Measurements from ENCODE around the gene BOC.
A peak's percentile ranks its signal among the peaks of the same experiment; 100 is the strongest.

BOC gene

DNA sequence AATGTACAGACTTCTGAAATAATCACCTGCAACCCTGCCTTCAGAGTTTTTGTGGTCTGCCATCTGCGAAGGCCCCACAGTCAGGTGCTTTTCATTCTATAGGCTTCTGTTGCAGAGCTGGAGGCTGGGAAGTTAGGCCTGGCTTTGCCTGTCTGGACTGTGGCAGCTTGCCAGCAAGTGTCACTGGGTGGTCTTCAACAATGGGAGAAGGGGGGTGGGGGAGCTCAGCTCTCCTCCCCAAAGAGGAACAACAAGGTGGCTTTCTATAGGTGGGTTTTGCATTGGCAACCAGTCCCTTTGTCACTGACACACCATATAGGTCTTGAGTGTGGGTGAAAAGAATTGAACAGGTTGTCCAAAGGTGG is 7.3 kb downstream of the BOC start:
- no peaks in the 10 kb centered on the region for H3K9me3 Mint-ChIP-seq
- peaks cover 83% of the 10 kb centered on the region for H3K36me3 Mint-ChIP-seq (ENCODE audit: low read depth)
- peak overlapping the region; percentile 70 to 78 (median 78) for H3K27ac Mint-ChIP-seq
- H3K4me1 Mint-ChIP-seq: peaks cover 90% of the 10 kb centered on the region
- no peaks in the 10 kb centered on the region for H3K27me3 Mint-ChIP-seq (ENCODE audit: low read depth)
- H3K4me3 Mint-ChIP-seq: peak overlapping the region; percentile 1 to 62 (median 10)
- TF ChIP-seq, protein P1, sequence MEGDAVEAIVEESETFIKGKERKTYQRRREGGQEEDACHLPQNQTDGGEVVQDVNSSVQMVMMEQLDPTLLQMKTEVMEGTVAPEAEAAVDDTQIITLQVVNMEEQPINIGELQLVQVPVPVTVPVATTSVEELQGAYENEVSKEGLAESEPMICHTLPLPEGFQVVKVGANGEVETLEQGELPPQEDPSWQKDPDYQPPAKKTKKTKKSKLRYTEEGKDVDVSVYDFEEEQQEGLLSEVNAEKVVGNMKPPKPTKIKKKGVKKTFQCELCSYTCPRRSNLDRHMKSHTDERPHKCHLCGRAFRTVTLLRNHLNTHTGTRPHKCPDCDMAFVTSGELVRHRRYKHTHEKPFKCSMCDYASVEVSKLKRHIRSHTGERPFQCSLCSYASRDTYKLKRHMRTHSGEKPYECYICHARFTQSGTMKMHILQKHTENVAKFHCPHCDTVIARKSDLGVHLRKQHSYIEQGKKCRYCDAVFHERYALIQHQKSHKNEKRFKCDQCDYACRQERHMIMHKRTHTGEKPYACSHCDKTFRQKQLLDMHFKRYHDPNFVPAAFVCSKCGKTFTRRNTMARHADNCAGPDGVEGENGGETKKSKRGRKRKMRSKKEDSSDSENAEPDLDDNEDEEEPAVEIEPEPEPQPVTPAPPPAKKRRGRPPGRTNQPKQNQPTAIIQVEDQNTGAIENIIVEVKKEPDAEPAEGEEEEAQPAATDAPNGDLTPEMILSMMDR (IDR thresholded peaks at IDR 0.05; ENCODE audit: unreplicated experiment in 3 of 3): no peak

DNA sequence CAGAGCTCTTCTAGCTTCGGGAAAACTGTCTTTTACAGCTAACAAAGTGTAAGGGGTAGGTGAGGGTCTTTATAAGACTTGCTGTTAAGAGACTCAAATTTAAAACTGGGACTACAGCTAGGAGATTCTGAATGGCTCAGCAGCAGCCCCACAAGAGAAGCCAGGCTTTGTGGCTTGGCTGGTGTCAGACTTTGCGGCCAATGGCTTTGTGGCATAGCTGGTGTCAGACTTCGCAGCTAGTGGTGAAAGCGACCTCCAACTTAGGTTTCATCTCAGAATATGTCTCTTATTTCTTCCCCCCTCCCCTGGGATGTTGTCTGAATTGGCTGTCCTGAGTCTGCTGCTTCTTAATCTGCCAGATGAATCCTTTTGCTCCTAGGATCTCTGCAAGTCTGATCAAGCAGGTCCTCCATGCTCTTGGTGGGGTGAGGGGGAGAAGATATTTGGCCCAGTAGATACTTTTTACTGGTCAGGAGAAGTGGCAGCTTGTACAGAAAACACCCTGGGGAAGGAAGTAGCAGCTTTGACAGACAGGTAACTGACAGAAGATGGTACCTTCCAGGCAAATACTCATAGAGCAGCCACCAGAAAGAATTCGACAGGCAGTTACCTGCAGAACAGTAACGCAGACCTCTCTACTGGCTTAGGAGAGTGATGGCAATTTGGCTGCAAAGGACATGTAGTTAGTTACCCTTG is 8.4 kb downstream of the BOC start:
- H3K27me3 Mint-ChIP-seq (ENCODE audit: low read depth): no peaks in the 10 kb centered on the region
- H3K4me1 Mint-ChIP-seq: peaks cover 89% of the 10 kb centered on the region
- TF ChIP-seq, protein P1 (IDR thresholded peaks at IDR 0.05; ENCODE audit: unreplicated experiment in 3 of 3): no peak
- H3K9me3 Mint-ChIP-seq: no peaks in the 10 kb centered on the region
- H3K36me3 Mint-ChIP-seq (ENCODE audit: low read depth): peaks cover 90% of the 10 kb centered on the region
- H3K4me3 Mint-ChIP-seq: peak overlapping the region in 1 of 3 experiments; percentile 14
- peak overlapping the region in 2 of 3 experiments; percentile 58 to 78 for H3K27ac Mint-ChIP-seq

DNA sequence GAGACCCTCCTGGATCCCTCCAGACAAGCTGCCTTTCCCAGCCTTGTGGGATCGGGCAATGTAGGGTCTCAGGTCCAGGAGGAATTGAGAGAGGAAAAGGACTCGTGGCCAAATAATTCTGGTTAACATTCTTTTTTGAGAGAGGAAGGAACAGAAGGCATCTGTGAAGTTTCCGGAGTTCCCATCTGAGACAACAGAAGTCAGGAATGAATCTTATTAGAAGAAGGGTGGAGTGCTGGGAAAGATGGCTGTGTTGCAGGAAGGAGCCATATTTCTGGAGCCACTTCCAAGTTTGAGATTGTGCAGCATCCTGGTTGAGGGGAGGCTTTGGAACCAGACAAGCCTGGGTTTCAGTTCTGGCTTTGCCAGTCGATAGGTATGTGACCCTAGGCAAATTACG is 9.4 kb downstream of the BOC start:
- Mint-ChIP-seq H3K36me3 (ENCODE audit: low read depth) (peaks cover 88% of the 10 kb centered on the region), H3K4me3 (peak overlapping the region in 2 of 3 experiments; percentile 22 to 36), H3K27ac (peak overlapping the region; percentile 48 to 89 (median 78)), H3K9me3 (no peaks in the 10 kb centered on the region), H3K4me1 (peaks cover 85% of the 10 kb centered on the region), H3K27me3 (ENCODE audit: low read depth) (no peaks in the 10 kb centered on the region)
- TF ChIP-seq, protein P1 (IDR thresholded peaks at IDR 0.05; ENCODE audit: unreplicated experiment in 3 of 3): no peak

DNA sequence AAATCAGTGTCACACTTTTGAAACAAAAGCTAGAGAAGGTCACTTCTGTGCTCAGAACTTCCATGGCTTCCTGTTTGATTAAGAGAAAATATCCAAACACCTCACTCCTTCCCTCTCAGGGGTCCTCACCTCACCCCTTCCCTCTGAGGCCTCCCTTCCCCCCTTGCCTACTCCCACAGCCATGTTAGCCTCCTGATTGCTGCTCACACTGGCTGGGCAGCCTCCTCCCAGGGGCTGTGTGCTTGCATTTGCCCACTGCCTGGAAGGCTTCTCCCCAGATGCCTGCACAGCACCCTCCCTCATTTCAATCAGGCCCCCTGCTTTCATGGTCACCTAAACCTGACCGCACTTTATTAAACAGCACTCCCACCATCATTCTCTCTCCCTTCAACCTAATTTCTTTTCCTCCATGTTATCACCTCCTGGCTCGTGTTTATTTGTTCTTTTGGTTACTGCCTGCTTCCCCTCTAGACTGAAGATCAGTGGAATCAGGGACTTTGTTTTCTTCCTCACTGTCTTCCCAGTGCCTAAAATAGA is 10.4 kb downstream of the BOC start:
- H3K9me3 Mint-ChIP-seq: no peaks in the 10 kb centered on the region
- H3K4me1 Mint-ChIP-seq: peaks cover 87% of the 10 kb centered on the region
- H3K36me3 Mint-ChIP-seq (ENCODE audit: low read depth): peaks cover 88% of the 10 kb centered on the region
- H3K27ac Mint-ChIP-seq: peak overlapping the region; percentile 78 to 89 (median 81)
- TF ChIP-seq, protein P1 (IDR thresholded peaks at IDR 0.05; ENCODE audit: unreplicated experiment in 3 of 3): no peak
- peak overlapping the region; percentile 2 to 24 (median 5) for H3K4me3 Mint-ChIP-seq
- no peaks in the 10 kb centered on the region for H3K27me3 Mint-ChIP-seq (ENCODE audit: low read depth)

DNA sequence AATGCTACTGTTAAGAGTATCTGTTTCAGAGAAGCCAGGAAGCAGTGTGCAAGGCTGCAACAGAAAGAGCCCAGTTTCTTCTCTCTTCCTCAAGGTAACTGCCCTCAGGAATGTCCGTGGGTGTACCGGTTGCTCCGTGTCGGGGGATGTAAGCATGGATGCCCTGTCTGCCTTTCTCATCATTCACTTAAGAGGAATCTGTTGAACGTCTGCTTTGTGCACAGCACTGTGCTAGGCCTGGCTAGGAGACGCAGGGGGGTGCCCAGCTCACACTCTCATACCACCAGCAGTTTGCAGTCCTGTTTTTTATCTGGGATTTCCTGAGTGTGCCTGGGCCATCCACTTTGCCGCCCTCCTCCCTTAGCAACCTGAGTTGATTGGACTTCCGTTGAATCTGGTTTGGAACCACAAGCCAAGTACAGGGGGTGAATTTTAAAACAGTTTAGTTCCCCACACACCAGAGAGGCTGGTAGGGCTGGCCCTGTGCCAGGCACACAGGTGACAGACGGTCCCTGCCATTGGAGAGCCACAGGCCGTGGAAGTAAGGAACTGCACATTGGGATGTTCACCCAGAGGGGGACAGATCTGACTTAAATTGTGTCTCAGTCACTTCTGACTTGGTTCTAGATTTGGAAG is 11.2 kb downstream of the BOC start:
- H3K4me3 Mint-ChIP-seq: peak overlapping the region in 1 of 3 experiments; percentile 30
- peaks cover 84% of the 10 kb centered on the region for H3K36me3 Mint-ChIP-seq (ENCODE audit: low read depth)
- H3K9me3 Mint-ChIP-seq: no peaks in the 10 kb centered on the region
- no peaks in the 10 kb centered on the region for H3K27me3 Mint-ChIP-seq (ENCODE audit: low read depth)
- peak overlapping the region; percentile 78 to 89 (median 81) for H3K27ac Mint-ChIP-seq
- TF ChIP-seq, protein P1 (IDR thresholded peaks at IDR 0.05; ENCODE audit: unreplicated experiment in 3 of 3): no peak
- H3K4me1 Mint-ChIP-seq: peaks cover 90% of the 10 kb centered on the region
